Uterus (tissue), 4 donors: ENCODE measurements around the gene PEPD. TPM values are rescaled to one million over a fixed set of nuclear protein-coding genes. Genes with fewer than 3 reads are reported as not detected.

ENCODE experiments used
- DNase-seq, 2 donors: peaks; one replicate each; pipeline ENCODE4 v3.0.0-alpha.2; 2019 to 2020
- H3K27ac ChIP-seq, 2 donors: fragments of 200-600 bp; sonication (generic); 1 replicate in 1 of 2; 2 replicates in 1 of 2; pipeline ENCODE4 v1.5.1; 2016 to 2018
- H3K27me3 ChIP-seq, 2 donors: fragments of 200-600 bp; sonication (generic); one replicate each; pipeline ENCODE4 v1.5.1; 2018 to 2019; ENCODE audit warnings: control low read depth in 1 of 2
- H3K36me3 ChIP-seq, 2 donors: fragments of 200-600 bp; sonication (generic); one replicate each; pipeline ENCODE4 v1.5.1; 2019; ENCODE audit warnings: control low read depth in 1 of 2
- H3K4me1 ChIP-seq, 2 donors: fragments of 200-600 bp; sonication (generic); one replicate each; pipeline ENCODE4 v1.5.1; 2018 to 2019; ENCODE audit warnings: control low read depth in 1 of 2
- H3K4me3 ChIP-seq, 2 donors: fragments of 200-600 bp; sonication (generic); 1 replicate in 1 of 2; 2 replicates in 1 of 2; pipeline ENCODE4 v1.5.1; 2018 to 2019; ENCODE audit warnings: mild to moderate bottlenecking in 1 of 2
- H3K9me3 ChIP-seq, 2 donors: fragments of 200-600 bp; sonication (generic); one replicate each; pipeline ENCODE4 v1.5.1; 2019; ENCODE audit warnings: control low read depth in 1 of 2
- CTCF ChIP-seq, 4 experiments: fragments of 200-600 bp in 2 of 4; fragments of 450-650 bp in 2 of 4; sonication (generic) in 2 of 4; IDR thresholded peaks; one replicate each; pipeline ENCODE4 v1.5.1; 2016 to 2019; ENCODE audit warnings: antibody characterized with exemption in 4 of 4, mild to moderate bottlenecking in 2 of 4, moderate library complexity in 1 of 4
- POLR2A ChIP-seq, 2 donors: fragments of 450-650 bp; IDR thresholded peaks; one replicate each; pipeline ENCODE4 v1.6.1; 2016; ENCODE audit warnings: antibody characterized with exemption in 2 of 2, mild to moderate bottlenecking in 1 of 2, moderate library complexity in 1 of 2
- intact Hi-C: fragments of 100-400 bp; cut with DNase I; formaldehyde crosslinking; loops from one replicate; pipeline ENCODE4 v1.15.1; 2023; ENCODE audit warnings: low total_unique reads
- total RNA-seq, 4 donors: library from RNA; depleted of rRNA in 3 of 4; stranded (reverse); fragments of >200 nt in 3 of 4; gene quantifications; one replicate each; pipeline versions ENCODE4 v1.1.0 to v1.2.4, GENCODE V29; 2014 to 2023
- donor health status: DM: yes; HTN: yes; CAD: no.

Gene PEPD
- total RNA-seq, 4 donors from 2014 or later, result 26.1 to 47.0 (median 37.9) TPM

DNA sequence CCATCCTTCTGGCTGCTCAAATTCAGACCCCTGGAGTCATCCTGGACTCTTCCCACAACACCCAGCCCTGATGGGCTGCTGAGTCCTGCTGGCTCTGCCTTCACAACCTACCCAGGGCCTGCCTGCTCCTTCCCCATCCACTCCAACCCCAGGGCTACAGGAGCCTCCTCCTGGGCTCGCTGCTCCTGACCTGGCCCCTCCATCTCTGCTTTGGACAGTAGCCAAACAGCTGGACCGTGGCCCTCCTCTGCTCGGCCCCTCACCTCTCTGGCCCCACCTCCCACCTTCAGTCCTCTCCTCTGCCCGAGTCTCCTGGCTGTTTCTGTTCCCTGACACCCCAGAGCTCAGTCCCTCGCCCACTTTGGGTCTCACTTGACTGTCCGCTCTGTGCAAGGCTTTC lies 81.3 kb downstream of the PEPD start:
- H3K27ac ChIP-seq, result no peak overlapping the region
- DNase-seq, result no peak
- TF ChIP-seq CTCF (IDR thresholded peaks at IDR 0.05) (no peak), POLR2A (IDR thresholded peaks at IDR 0.05) (no peak)
- H3K4me3 ChIP-seq, result no peak overlapping the region
- H3K9me3 ChIP-seq, result no peaks in the 10 kb centered on the region
- no peaks in the 10 kb centered on the region for H3K36me3 ChIP-seq
- H3K27me3 ChIP-seq, result no peaks in the 10 kb centered on the region
- H3K4me1 ChIP-seq, result no peaks in the 10 kb centered on the region
- intact Hi-C loops, result no loop called here

DNA sequence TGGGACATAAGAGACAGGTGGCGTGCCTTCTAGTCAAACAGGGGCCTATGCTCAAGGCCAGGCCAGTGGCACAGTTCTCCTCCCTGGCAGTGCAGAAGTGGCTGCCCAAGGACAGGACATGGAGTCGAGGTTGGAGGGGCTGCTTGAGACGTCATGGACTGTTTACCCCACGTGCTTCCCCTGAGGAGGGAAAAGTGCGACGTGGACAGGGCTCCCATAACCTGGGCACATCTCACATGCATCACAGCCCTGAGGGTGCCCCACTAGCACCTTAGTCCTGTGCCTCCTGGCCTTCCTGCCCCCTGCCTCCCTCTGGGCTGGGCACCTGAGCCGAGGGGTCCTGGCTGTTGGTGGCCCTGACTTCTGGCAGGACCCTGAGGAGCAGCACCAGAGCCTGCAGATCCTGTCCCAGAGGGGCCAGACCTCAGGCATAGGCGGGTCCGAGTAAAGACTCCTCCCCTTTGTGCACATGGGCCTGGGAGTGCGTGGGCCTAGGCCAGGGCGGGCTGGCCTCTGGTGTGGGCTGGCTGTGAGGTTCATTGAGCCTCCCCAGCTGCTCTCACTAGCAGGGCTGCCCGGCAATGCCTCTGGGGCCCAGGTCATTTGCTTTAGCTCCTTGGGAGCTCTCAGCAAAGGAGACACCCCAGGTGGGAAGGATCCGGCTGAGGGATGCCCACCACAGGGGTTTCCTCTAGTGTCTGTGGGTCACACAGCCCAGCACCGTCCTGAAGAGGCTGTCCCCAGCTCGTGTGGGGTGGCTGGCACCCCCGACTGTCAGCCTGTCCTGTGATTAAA lies 82.4 kb downstream of the PEPD start:
- Histone ChIP-seq H3K9me3 (no peaks in the 10 kb centered on the region), H3K4me1 (no peaks in the 10 kb centered on the region), H3K27me3 (no peaks in the 10 kb centered on the region), H3K27ac (no peak overlapping the region), H3K4me3 (no peak overlapping the region), H3K36me3 (no peaks in the 10 kb centered on the region)
- no peak for DNase-seq
- TF ChIP-seq CTCF (IDR thresholded peaks at IDR 0.05) (no peak), POLR2A (IDR thresholded peaks at IDR 0.05) (no peak)
- intact Hi-C loops, result no loop called here

- intact Hi-C loops, result no loop called here
- Histone ChIP-seq H3K4me3 (no peak overlapping the region), H3K4me1 (no peaks in the 10 kb centered on the region), H3K36me3 (no peaks in the 10 kb centered on the region), H3K27me3 (no peaks in the 10 kb centered on the region), H3K9me3 (no peaks in the 10 kb centered on the region), H3K27ac (no peak overlapping the region)
- TF ChIP-seq POLR2A (IDR thresholded peaks at IDR 0.05) (no peak), CTCF (IDR thresholded peaks at IDR 0.05) (no peak)
- DNase-seq, result no peak
These were observed 83.5 kb downstream of the PEPD start for GRCh38 chr19:33437821-33438671.

DNA sequence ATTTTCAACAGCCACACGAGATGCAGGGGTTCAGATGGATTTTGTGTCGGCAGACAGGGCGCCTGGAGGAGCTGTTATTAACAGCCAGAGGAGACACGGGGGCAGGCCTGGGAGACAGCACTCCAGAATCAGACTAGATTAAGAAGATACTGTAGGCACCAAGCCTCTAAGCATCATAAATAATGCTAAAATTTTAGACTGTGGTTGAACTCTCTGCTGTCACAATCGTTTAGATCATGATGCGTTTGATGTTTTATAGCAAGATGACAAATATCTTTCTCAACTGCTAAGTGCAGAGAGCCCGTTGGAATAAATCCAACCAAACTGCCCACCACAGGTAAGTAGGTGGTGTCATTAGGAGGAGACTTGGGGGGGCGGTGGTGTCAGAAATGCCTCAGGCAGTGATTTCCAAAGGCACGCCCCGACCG lies 84.2 kb downstream of the PEPD start:
- intact Hi-C loops, result no loop called here
- no peak overlapping the region for H3K27ac ChIP-seq

More for the DNA sequence above, 84.2 kb downstream of the PEPD start:
- Histone ChIP-seq H3K27me3 (no peaks in the 10 kb centered on the region), H3K9me3 (no peaks in the 10 kb centered on the region), H3K4me3 (no peak overlapping the region), H3K36me3 (no peaks in the 10 kb centered on the region), H3K4me1 (no peaks in the 10 kb centered on the region)
- TF ChIP-seq POLR2A (IDR thresholded peaks at IDR 0.05) (no peak), CTCF (IDR thresholded peaks at IDR 0.05) (no peak)
- no peak for DNase-seq
